Vagina (tissue), 2 donors: ENCODE measurements around the gene ANKRD34C. TPM values are rescaled to one million over a fixed set of nuclear protein-coding genes. Genes with fewer than 3 reads are reported as not detected.

Experiments
- DNase-seq, 2 donors: peaks; one replicate each; pipeline ENCODE4 v3.0.0-alpha.2; 2017; ENCODE audit errors: extremely low spot score in 2 of 2
- H3K27ac ChIP-seq: fragments of 200-600 bp; sonication (generic); one replicate; pipeline ENCODE4 v1.5.1; 2019
- H3K27me3 ChIP-seq: fragments of 200-600 bp; sonication (generic); one replicate; pipeline ENCODE4 v1.5.1; 2019
- H3K36me3 ChIP-seq, 2 donors: fragments of 200-600 bp; sonication (generic); one replicate each; pipeline ENCODE4 v1.5.1; 2017 to 2019
- H3K4me1 ChIP-seq: fragments of 200-600 bp; sonication (generic); one replicate; pipeline ENCODE4 v1.5.1; 2019
- H3K4me3 ChIP-seq, 2 donors: fragments of 200-600 bp; sonication (generic); 1 replicate in 1 of 2; 2 replicates in 1 of 2; pipeline ENCODE4 v1.5.1; 2016 to 2019
- H3K9me3 ChIP-seq: fragments of 200-600 bp; sonication (generic); one replicate; pipeline ENCODE4 v1.5.1; 2019
- CTCF ChIP-seq, 3 experiments: fragments of 450-650 bp in 2 of 3; fragments of 200-600 bp in 1 of 3; sonication (generic) in 1 of 3; IDR thresholded peaks; one replicate each; pipeline ENCODE4 v1.5.1; 2017 to 2019; ENCODE audit warnings: antibody characterized with exemption in 3 of 3, mild to moderate bottlenecking in 2 of 3, moderate library complexity in 2 of 3
- POLR2A ChIP-seq, 2 donors: fragments of 450-650 bp; IDR thresholded peaks; one replicate each; pipeline ENCODE4 v1.6.1; 2017; ENCODE audit warnings: antibody characterized with exemption in 2 of 2, mild to moderate bottlenecking in 2 of 2, moderate library complexity in 2 of 2
- POLR2AphosphoS5 ChIP-seq, 2 donors: sonication (generic); formaldehyde crosslinking; IDR thresholded peaks; one replicate each; pipeline ENCODE4 v1.9.0; 2017; ENCODE audit warnings: antibody characterized with exemption in 2 of 2, mild to moderate bottlenecking in 2 of 2, low read depth in 1 of 2; ENCODE audit not compliant: insufficient read depth in 1 of 2
- intact Hi-C: fragments of 100-400 bp; cut with DNase I; formaldehyde crosslinking; loops from one replicate; pipeline ENCODE4 v1.15.1; 2023
- total RNA-seq: library from RNA; depleted of rRNA; stranded (reverse); fragments of >200 nt; gene quantifications from one replicate; pipeline ENCODE4 v1.2.3, GENCODE V29; 2016

The ANKRD34C gene
- total RNA-seq, 1 donor from 2014 or later, result 0.25 TPM

- DNase-seq, result no peak
- Histone ChIP-seq H3K9me3 (no peaks in the 10 kb centered on the region), H3K27me3 (no peaks in the 10 kb centered on the region), H3K4me1 (no peaks in the 10 kb centered on the region), H3K27ac (no peak overlapping the region), H3K4me3 (no peak overlapping the region), H3K36me3 (no peaks in the 10 kb centered on the region)
- TF ChIP-seq CTCF (IDR thresholded peaks at IDR 0.05), result no peak
- intact Hi-C loops, result no loop called here
These were observed 16.8 kb downstream of the ANKRD34C start for GRCh38 chr15:79299126-79299840.

GRCh38 chr15:79299841-79300235, 17.3 kb downstream of the ANKRD34C start:
- Histone ChIP-seq H3K36me3 (no peaks in the 10 kb centered on the region), H3K27ac (no peak overlapping the region), H3K4me3 (no peak overlapping the region), H3K4me1 (no peaks in the 10 kb centered on the region), H3K27me3 (no peaks in the 10 kb centered on the region), H3K9me3 (no peaks in the 10 kb centered on the region)
- TF ChIP-seq CTCF (IDR thresholded peaks at IDR 0.05) (no peak), POLR2AphosphoS5 (IDR thresholded peaks at IDR 0.05; ENCODE audit: insufficient read depth in 1 of 2, low read depth in 1 of 2) (no peak)
- no peak for DNase-seq
- intact Hi-C loops, result no loop called here

- peaks cover 13% of the 10 kb centered on the region for H3K4me1 ChIP-seq
- H3K36me3 ChIP-seq, result no peaks in the 10 kb centered on the region
- intact Hi-C loops, result no loop called here
- H3K4me3 ChIP-seq, result no peak overlapping the region
- no peak for DNase-seq
- no peak for TF ChIP-seq POLR2A (IDR thresholded peaks at IDR 0.05)
- TF ChIP-seq POLR2AphosphoS5 (IDR thresholded peaks at IDR 0.05; ENCODE audit: insufficient read depth in 1 of 2, low read depth in 1 of 2), result no peak
- TF ChIP-seq CTCF (IDR thresholded peaks at IDR 0.05), result no peak
- no peaks in the 10 kb centered on the region for H3K27me3 ChIP-seq
- H3K27ac ChIP-seq, result no peak overlapping the region
- H3K9me3 ChIP-seq, result no peaks in the 10 kb centered on the region
These were observed 24.7 kb downstream of the ANKRD34C start for GRCh38 chr15:79307251-79307650.

GRCh38 chr15:79308874-79309273, 26.4 kb downstream of the ANKRD34C start:
- H3K9me3 ChIP-seq, result no peaks in the 10 kb centered on the region

More at GRCh38 chr15:79308874-79309273, 26.4 kb downstream of the ANKRD34C start:
- intact Hi-C loops, result no loop called here
- no peak for DNase-seq
- TF ChIP-seq POLR2A (IDR thresholded peaks at IDR 0.05), result no peak
- no peak for TF ChIP-seq CTCF (IDR thresholded peaks at IDR 0.05)
- no peak for TF ChIP-seq POLR2AphosphoS5 (IDR thresholded peaks at IDR 0.05; ENCODE audit: insufficient read depth in 1 of 2, low read depth in 1 of 2)
- H3K36me3 ChIP-seq, result peaks cover 0 to 2% of the 10 kb centered on the region in 2 donors
- H3K27me3 ChIP-seq, result no peaks in the 10 kb centered on the region
- H3K4me3 ChIP-seq, result no peak overlapping the region
- H3K27ac ChIP-seq, result no peak overlapping the region
- H3K4me1 ChIP-seq, result peaks cover 25% of the 10 kb centered on the region
